ENCODE results near the gene NOL4L.

The NOL4L gene

DNA sequence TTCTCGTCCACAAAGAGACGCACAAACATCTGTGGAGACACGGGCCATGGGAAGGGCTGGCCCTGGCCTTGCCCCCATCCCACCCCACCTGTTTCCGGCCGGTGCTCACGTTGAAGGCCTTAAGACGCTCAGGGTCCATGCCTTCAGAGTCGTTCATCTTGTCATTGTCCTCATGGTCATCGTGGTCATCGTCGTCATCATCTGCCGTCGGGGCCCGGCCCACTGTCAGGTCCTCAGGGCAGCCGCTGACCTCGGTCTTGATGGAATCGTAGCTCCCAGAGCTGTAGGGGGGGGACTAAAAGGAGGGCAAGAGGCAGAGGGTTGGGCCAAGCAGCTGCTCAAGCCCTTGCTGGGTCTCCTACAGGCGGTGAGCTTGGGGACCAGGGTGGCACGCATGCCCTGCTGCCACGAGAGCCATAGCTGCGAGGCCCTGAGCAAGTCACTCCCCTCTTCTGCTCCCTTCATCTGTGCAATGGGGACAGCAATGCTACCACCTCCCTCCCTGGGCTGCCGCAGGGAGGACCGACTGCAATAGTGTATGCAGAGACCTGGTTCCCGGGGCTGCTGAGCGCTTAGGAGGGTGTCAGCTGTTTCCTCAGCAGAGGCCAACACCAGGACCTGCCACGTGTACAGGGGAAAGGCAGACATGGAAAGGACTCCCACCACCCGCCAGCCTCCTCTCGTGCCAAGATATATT, 131.5 kb downstream of the NOL4L start:
- no peak for DNase-seq

DNA sequence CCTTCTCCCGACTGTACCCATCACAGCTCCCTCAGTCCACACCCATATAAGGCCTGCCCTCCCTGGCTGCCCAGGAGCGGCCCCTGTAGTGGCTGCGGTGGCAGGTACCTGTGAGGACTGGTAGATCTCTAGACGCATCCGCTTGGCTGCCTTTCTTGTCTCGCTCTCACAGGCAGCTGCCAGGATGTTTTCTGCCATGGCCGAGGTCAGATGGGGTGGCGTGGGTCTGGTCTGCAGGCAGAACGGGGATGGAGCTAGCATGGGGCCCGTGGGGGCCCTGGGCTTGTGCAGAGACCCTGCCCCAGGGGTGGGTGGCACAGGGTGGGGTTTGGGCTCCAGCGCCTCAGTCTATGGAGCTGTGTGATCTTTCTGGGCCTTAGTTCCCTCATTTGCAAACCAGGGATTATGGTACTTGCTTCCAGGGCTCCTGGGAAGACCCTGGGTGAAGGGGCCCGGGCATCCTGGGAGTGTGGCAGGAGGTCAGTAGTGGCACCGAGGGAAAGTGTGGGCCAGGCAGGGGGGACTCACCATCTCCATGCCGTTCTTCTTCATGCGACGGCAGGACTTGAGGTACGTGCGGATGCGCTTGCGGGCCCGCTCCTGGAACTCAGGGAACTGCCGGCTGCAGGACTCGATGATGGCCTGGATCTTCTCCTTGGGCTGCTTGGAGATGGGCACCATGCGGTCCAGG, 132.2 kb downstream of the NOL4L start:
- no peak for DNase-seq

DNA sequence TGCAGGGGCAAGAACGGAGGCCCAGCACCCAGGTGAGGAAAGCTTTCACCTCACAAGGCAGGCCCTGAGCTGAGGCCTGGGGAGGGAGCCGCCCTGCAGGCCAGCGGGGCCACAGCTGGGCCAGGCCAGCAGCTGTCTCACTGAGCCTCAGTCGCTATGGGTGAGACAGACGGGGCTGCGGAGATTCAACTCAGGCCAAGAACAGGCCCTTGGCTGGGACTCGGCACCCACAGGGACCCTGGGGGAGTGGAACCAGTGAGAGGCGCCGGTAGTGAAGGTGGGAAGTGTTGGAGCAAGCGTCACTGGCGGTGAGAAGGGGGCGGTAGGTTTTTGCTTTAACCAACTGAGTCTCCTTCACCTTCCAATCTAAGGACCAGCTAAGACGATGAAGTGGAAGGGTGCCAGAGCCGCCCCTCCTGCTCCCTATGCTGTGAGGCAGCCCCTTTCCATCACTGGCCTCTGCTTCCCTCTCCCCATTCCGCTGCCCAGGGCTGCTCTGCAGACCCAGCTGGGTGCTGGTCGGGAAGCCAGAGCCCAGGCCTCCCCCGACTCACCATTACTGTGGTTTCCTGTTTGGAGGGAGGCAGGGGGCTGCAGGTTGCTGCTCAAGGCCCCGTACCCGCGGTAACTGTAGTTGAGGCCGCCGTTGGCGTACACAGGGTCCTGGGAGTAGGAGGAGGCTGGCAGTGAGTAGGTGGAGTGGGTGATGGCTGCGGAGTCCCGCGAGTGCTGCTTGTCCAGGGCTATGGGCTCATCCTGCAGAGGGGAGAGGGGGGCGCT, 133.3 kb downstream of the NOL4L start:
- DNase-seq, result no peak

DNA sequence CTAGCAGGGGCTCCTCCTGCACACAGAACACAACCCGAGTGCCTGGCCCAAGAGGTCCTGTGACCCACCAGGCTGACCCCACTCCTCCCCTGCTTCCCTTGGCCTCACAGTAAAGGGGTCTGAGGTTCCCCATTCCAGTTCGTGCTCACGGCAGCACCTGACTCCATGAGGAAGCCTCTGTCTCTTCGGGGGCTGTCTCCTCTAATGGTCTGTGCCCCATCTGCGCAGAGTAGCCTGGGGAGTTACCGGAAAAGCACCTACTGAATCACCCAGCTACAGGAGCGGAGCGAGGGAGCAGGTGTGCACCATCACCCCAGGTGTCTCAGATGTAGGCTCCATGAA, 133.8 kb downstream of the NOL4L start:
- no peak for DNase-seq

DNA sequence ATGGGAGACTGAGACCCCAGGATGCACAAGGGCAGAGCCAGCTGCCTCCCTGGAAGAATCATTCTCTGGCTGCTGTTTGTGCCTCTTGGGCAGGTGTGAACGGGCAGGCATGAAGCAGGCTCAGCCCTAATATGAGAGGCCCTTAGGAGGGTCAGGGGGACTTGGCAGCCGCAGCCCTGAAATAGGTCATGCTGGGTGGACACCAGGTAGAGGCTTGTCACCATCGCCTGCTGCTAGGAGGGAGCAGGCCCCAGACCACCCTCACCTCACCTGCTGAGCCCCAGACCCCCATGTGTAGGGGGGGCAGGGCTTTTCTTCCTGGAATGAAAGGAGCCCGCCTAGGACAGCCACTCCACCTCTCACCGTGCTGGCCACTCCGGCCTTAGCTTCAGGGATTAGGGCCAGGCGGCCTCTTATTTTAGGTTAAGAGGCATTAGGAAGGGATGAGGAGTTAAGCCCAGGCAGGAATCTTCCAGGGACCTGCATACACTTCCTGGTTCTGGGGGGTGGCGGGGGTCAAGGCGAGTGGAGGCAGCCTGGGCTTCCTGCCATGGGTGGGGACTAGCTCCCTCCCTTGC, 134.6 kb downstream of the NOL4L start:
- no peak for DNase-seq

DNA sequence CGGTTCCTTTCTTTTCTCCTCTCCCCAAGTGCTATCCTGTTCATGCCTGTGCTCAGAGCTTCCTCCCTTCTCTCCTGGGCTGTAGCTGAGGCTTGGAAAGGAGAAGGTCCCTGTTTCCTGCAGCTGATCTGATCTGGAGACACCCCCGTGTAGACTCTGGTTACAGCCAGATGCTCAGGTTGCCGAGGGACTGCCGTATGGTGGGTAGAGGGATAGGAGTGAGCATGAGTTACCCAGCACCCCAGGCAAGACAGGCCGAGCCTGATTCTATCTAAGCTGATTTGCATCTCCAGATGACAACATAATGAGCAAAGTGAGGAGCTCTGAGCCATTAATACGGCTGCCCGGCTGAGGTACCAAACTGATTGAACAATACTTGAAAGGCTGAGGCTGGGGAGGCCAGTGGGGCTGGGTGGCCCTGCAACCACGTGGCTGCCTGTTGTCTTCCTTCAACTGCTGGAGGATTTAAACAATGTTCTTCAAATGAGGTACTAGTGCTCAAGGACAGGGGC, 135.2 kb downstream of the NOL4L start:
- no peak for DNase-seq

DNA sequence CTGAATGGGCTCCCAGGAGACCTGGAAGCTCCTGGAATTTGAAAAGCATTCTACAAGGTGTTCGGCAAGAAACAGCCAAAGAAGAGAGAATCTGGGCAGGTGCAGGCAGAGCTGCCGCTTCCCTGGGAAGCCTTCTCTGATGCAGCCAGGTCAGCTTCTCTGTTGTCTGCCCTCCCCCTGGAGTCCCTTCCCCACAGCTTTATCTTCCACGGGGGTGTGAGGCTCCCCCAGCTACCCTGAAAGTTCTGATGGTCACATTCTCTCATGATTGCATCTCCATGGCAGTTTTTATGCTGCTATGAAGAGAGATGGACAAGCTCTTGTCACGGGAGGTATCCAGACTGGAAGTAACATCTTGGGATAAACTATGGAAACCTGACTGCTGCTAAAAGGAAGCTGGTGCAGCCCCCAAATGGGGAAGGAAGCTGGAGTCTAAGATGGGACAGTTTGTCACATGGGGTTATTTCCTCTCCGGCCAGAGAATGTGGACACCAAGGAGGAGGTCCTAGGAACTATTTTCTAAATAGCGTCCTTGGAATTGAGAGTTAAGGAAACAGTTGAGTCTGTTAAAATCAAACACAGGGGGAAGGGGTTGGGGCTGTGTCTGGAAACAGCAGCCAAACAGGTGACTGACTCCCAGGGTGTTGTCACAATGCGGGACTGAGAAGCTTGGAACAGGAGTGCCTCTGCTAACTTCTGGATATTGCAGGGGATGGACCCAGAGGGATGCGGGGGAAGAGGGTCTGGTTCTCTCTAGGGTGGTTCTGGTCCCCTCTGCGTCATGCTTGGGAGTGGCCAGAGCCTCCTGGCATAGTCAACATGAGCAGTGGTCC, 135.9 kb downstream of the NOL4L start:
- DNase-seq, result no peak

DNA sequence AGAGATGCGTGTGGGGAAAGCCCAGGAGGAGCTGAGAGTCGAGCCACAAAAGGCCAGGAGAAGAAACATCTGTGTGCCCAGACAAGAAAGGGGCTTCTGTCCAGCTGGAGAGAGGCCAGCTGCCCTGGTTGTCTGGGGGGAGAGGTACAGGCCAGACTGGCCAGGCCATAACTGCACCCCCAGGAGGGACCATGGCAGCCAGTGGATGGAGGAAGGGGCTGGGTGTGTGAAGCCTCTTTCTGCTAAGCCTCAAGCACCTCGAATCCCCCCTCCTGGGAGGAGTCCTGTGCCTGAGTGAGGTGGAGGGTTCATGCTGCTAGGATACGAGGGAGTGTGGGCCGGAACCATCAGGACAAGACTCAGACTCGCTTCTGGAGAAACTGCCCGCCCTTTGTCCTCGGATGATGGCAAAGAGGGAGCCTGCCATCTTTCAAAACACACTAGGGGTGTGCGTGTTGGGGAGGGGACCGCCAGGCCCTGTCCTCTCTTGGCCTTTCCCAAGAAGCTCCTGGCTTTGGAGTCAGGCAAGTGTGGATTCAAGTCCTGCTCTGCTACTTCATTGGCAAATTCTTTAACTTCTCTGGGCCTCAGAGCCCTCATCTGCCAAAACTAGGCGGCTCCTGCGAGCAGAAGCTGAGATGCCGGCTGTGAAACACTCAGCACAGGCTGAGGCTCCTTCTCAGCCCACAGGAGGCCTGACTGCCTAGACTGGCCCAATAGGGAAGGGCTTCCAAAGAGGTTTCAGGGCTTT, 136.7 kb downstream of the NOL4L start:
- DNase-seq, result no peak

DNA sequence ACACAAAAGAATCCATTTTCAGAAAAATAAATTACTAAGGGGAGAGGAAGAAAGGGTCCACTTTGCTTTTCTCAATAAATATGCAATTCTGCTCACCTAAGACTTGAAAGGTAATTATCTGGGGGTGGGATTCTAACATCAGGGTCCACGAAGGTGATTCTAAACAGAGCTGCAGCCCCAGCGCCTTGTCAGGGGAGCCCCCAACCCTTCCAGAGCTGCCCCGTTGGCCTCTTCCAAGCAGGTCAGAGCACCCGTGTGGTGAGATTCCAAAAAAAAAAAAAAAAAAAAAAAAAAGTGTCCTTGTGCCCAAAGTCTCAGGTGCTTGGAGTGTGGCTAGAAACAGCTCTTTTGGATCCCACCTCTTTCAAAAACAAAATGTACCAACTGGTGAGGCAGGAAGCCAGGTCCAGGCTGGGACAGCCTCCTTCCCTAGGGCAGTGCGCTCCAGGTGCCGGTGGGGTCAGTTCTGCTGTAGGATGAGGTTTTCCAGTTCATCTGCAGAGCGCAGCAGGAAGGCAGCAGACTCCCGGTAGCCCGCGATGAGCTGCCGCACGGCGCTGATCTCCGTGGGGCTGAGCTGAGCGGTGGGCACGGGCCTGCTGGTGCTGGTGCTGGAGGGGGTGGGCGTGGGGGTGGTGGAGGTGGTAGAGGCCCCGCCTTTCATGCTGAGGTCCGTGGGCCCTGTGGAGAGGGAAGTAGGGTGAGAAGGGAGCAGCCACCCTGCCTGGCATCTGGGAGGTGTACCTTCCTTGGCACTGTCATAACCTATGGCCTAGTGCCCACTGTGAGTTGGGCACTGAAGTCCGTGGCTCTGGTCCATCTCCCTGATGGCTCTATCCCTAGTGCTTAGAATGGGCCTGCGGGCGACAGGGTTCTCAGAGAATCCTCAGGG, 137.8 kb downstream of the NOL4L start:
- no peak for DNase-seq

DNA sequence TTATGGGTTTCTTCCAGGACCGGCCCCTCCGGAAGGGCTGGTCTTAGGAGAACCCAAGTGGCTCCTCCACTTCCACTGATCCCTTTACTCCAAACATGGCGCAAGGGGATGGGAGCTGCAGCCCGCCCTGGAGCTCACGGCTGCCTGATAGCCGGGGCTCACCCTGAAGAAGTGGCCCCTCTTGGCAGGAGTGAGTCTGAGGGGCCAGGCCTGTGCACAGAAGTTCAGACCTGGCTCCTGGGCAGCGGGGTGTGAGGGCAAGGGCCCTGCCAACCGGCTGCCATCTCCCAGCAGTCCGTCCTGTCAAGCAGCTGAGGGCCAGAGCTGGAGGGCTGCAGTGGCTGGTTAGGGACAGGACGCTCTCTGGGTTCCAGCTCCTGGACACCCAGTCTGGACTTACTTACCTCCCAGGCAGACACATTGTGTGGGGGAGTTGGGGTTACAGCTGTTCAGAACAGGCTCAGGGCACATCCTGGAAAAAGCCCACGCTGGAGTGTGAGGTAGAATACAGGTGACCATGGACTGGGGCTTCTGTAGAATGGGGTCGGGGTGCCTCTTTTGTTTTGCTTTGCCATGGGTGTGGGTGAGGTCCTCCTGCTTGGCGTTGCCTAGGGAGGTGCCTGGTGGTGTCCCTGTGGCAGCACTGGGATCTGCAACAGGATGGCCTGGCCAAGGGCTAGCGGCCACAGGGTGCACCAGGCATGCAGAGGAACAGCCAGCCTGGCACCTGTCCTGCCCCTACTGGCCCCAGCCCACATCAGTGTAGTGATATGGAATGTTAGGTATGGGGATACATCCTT, 138.6 kb downstream of the NOL4L start:
- no peak for DNase-seq

DNA sequence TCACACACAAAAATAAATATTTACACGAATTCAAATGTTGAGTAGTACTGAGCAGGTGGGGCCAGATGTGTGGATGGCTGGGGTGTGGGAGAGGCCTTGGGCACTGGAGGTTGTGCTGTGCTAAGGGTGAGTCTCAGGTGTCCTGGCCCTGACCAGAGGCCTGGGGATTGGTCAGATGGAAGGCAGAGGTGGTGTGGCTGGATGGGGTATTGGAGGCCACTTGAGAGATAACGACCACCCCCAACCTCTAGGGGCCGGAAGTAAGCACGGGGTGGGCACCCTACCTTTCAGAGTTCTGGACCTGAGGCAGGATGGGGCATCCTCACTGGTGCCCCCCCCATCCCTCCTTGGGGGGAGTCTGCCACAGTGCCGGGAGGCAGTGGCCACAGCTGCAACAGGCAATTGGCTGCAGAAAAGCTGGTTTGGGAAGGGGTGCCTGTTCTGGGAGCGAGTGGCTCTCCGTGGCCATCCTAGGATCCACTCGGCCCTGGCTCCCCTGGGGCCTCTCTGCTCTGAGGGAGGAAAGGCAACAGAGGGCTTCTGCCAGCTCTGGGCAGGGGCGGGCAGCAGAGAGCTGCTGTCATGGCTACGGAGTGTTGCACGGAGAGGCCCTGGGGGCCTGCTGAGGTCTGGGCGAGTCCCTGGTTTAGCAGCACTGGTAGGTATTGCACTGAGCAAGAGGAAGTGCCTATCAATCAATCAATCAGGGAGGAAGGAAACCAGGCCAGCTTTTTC, 139.4 kb downstream of the NOL4L start:
- DNase-seq, result no peak

DNA sequence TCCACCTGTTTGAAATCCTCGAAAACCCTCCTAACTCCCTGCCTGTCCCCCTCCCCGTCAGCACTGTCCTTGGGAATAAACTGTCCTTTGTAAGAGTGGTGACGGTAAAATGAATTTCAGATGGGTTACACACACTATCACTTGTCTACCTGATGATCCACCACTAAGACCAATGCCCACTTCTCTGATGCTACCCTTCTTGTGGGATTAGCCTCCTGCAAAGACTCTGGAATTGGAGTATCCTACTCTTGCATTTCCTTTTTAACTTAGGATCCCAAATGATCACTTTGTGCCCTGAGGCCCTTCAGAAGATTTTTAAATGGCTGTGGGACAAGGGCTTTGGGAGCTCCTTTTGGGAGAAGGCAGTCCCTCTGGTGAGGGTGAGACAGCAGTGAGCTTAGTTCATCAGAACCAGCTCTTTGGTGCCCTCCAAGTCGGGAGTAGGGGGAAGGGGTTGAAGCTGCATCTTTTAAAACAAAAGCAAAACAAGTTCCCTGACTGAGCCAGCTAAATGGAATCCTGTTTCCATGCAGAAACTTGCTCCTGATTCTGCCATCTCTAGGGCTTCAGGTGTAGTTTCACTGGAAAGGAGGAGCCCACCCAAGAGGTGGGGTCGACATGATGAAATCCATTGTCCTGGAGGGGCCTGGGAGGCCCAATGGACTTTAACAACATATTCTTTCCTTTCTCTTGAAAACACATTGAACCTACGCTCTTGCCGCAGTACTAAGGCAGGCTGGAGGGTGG, 140.5 kb downstream of the NOL4L start:
- DNase-seq, result no peak

DNA sequence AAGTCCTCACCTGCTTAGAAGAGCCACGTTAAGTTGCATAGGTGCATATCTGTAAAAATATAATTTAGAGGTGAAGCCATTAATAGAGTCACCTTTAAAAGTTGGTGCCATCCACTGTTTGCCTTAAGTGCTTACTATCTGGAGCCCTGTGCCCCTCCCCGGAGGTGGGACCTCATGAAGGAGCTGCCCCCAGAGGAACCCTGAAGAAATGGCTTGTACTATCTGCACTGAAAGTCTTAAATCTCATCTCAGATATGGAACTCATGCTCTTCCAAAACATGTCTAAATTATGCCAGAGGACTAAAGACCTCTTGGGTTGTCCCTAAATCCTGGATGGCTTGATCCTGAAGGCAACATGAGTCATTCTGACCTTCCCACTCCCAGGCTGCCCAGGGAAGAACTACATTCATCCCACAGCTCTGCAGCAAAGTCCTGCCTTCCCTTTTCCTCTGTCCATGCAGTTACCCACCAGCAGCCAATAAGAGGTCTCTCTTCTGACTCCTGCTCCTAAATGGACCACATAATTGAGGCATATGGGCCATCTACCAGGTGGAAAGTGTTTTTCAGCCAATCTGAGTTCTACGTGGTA, 141.7 kb downstream of the NOL4L start:
- DNase-seq, result no peak

DNA sequence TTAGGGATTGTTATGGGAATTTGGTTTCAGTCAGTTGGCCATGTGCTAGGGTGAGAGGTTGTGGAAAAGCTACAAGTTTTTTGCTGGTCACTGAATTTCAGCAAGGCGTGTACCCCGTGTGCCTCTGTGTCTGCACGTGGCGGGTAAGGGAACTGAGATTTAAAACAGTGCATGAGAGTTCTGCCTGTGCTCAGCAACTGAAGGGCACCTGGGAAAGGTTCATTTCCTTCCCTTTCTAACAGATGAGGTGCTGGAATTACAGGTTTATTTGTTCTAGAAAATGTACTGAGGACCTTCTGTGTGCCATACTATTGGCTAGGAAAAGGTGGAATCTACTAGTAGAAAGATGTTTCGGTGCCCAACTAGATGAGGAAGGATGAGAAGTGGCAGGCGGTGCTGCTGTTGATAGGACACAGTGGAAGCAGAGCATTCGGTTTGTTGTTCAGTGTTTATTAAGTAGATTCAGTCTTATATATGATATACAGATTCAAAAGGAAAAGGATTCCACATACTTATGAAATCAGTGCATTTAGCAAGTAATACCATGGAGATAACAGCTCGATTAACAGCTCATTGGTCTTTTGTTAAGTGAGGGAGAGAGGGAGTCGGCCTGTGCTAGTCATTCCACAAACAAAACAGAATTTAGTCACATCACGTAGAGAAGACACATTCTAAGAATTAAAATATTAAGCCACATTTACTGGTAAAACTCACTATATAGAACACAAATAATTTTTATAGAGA, 142.3 kb downstream of the NOL4L start:
- no peak for DNase-seq

DNA sequence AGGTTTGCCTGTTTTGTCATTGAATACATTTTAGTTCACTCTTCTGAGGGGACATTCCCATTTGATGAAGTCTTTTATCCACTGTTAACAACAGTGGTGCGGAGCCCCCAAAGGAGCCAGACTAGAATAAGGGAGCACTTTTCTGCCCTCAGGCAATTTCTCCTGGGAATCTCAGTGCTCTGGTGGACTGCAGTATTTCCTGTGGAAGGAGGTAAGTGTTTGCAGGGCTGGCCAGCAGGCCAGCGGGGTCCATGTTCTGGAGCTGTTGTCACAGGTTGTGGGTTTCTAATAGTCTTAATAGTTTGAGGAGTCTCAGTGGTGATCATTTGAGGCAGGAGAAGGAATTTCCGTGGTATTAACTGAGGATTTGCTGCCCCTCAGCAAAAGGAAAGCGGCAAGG, 143.5 kb downstream of the NOL4L start:
- DNase-seq, result no peak

DNA sequence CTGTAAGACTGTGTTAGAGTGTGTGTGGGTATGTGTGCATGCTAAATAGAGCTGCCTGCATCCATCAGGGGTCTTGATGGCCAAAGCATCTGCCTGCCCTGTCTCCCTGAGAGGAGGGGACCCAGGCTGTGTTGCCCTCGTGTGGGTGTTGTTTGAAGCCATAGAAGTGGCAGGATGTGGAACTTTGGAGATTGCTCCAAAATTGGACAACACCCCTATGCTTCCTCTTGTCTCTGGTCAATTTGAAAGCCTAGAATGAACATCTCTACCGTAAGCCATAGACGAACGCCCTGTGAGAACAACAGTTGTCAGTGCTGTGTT, 144.4 kb downstream of the NOL4L start:
- DNase-seq, result no peak

DNA sequence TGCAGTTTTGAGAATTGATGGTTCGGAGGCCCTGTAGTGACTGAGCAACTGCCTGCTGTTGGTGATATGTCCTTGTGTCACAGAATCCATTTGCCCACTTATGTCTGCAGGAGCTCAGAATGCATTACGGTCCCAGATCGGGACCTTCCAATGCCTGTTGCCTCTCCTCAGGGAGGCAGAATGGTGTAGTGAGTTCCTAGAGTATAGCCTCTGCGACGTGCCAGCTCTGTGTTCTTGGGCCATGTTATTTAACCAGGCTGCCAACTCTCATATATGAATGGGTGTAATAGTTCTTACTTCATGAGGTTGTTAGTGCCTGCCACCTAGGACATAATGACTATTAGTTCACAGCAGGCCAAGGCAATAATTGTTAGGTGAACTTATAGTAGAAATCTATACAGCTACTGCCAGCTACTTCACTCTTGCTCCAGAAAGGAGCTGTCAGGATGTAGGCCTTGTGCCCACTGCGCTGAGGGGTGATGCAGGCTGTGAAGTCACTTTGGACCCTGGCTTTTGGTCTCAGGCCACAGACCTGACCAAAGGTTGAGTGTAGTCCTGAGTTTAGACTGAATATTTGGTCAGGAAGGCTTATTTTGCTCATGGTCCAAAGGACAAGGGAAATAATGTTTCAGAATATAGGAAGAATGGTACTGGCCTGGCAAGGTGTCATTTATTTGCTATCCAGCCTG, 144.9 kb downstream of the NOL4L start:
- no peak for DNase-seq
